Ovary (tissue), 9 donors: ENCODE results near the gene FAM171A2. TPM values are rescaled to one million over a fixed set of nuclear protein-coding genes. Genes with fewer than 3 reads are reported as not detected.
"Not testable (repeated sequence)": the region's sequence is repeated elsewhere in the genome, so short reads cannot be mapped to it uniquely, and the experiment has no call there.

ENCODE experiments used
- DNase-seq, 5 donors: peaks; one replicate each; pipeline ENCODE4 v3.0.0-alpha.2; 2019 to 2020
- H3K27ac ChIP-seq, 2 donors: fragments of 200-600 bp; one replicate each; pipeline versions ENCODE4 v1.5.1 to v1.8.0; 2019 to 2022
- H3K27me3 ChIP-seq: fragments of 200-600 bp; one replicate; pipeline ENCODE4 v1.8.0; 2022
- H3K36me3 ChIP-seq: fragments of 200-600 bp; sonication (generic); one replicate; pipeline ENCODE4 v1.5.1; 2019
- H3K4me1 ChIP-seq: one replicate; pipeline ENCODE4 v1.8.1; 2013; ENCODE audit warnings: mild to moderate bottlenecking, moderate library complexity; ENCODE audit not compliant: insufficient read depth
- H3K4me3 ChIP-seq: fragments of 200-600 bp; sonication (generic); one replicate; pipeline ENCODE4 v1.5.1; 2017
- H3K9me3 ChIP-seq, 2 donors: fragments of 200-600 bp in 1 of 2; sonication (generic) in 1 of 2; one replicate each; pipeline versions ENCODE4 v1.5.1 to v1.8.1; 2013 to 2019; ENCODE audit warnings: mild to moderate bottlenecking in 1 of 2, moderate library complexity in 1 of 2
- EP300 ChIP-seq: sonication (generic); formaldehyde crosslinking; IDR thresholded peaks from one replicate; pipeline ENCODE4 v1.6.1; 2017; ENCODE audit warnings: antibody characterized with exemption
- POLR2A ChIP-seq: fragments of 450-650 bp; IDR thresholded peaks from one replicate; pipeline ENCODE4 v1.6.1; 2017; ENCODE audit warnings: antibody characterized with exemption, mild to moderate bottlenecking, moderate library complexity
- WGBS, 3 donors: extraction: QIAGEN DNeasy Blood & Tissue Kit in 1 of 3; methylation state at CpG; one replicate each; pipeline versions ENCODE4 v1.1.5 to v1.1.7; 2013 to 2017; 5-methylcytosine and 5-hydroxymethylcytosine counted together
- intact Hi-C, 4 donors: fragments of 100-400 bp; cut with DNase I; formaldehyde crosslinking; loops; one replicate each; pipeline versions ENCODE4 v1.11.0 to v1.15.1; 2022 to 2023
- polyA plus RNA-seq, 2 donors: library from polyadenylated mRNA; stranded (reverse); fragments of 200-250 nt in 1 of 2; fragments of 350-450 nt in 1 of 2; fragmentation: Illumina TruSeq in 1 of 2; extraction: RNeasy Lipid Tissue Mini Kit (QIAGEN cat#74804) in 1 of 2; gene quantifications; one replicate each; pipeline ENCODE4 v1.2.3, GENCODE V29; 2013 to 2014
- total RNA-seq, 7 donors: library from RNA; depleted of rRNA in 2 of 7; stranded (reverse); fragments of >200 nt in 2 of 7; fragmentation: NEBNext Ultra II Directional in 3 of 7; extraction: Animal tissue kit (Norgen Biotek cat#: 25700) in 3 of 7; gene quantifications; one replicate each; pipeline versions ENCODE4 v1.1.0 to v1.2.4, GENCODE V29; 2016 to 2023
- TF ChIP-seq, protein P1 (sequence below), 3 donors: fragments of 450-650 bp in 2 of 3; fragments of 200-600 bp in 1 of 3; IDR thresholded peaks; one replicate each; pipeline versions ENCODE4 v1.5.1 to v1.8.0; 2016 to 2022; ENCODE audit warnings: antibody characterized with exemption in 3 of 3, mild to moderate bottlenecking in 1 of 3
- donor health status: DM: no; HTN: no; CAD: no; lungs with moderate emphysema.
- donor health status: DM: no; HTN: no; CAD: no.
- donor health status: Bipolar disorder and iron deficiency.
- donor health status: DM: yes; HTN: yes; CAD: no.
- donor health status: DM: no; HTN: no; CAD: no.
- donor health status: DM: yes; HTN: yes; CAD: no.

Gene FAM171A2
- total and polyA plus RNA-seq, 9 donors = 0.17 to 23.7 (median 10.6) TPM

DNA sequence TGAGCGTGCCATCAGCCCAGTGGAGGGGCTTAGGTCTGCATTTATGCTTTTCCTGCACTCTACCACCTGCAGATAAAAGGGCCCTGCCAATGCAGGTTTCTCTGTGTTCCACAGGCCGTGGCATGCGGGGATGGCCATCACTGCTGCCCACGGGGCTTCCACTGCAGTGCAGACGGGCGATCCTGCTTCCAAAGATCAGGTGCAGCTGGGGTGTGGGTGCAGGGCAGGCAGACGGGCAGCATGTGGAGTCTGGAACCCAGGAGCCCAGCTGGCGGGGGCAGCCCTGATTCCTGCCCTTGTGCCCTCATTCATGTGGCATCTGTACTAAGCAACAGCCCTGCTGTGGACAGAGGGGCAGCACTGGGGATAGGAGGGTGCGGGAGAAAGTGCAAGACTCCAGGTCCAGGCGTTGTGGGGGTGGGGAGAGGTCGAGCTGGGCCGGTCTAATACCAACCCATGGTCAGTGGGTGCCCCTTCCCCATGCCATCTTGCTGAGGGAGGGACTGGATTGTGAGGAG is 14.0 kb downstream of the FAM171A2 start:
- whole genome bisulfite sequencing, 3 donors = 87 to 90% (median 89%) methylated on average over 12 of the region's 12 CpGs
- H3K4me1 ChIP-seq = peaks cover 5% of the 10 kb centered on the region
- H3K27ac ChIP-seq = no peak overlapping the region
- no peaks in the 10 kb centered on the region for H3K27me3 ChIP-seq
- intact Hi-C loops = loop anchor here in 1 of 4 donors (10.0 kb wide), 1 partner anchor 145 kb away; no protein-coding TSS in a partner anchor
- no peak for DNase-seq
- no peak overlapping the region for H3K4me3 ChIP-seq
- no peaks in the 10 kb centered on the region for H3K36me3 ChIP-seq
- TF ChIP-seq POLR2A (no peak), EP300 (no peak)
- TF ChIP-seq, protein P1, sequence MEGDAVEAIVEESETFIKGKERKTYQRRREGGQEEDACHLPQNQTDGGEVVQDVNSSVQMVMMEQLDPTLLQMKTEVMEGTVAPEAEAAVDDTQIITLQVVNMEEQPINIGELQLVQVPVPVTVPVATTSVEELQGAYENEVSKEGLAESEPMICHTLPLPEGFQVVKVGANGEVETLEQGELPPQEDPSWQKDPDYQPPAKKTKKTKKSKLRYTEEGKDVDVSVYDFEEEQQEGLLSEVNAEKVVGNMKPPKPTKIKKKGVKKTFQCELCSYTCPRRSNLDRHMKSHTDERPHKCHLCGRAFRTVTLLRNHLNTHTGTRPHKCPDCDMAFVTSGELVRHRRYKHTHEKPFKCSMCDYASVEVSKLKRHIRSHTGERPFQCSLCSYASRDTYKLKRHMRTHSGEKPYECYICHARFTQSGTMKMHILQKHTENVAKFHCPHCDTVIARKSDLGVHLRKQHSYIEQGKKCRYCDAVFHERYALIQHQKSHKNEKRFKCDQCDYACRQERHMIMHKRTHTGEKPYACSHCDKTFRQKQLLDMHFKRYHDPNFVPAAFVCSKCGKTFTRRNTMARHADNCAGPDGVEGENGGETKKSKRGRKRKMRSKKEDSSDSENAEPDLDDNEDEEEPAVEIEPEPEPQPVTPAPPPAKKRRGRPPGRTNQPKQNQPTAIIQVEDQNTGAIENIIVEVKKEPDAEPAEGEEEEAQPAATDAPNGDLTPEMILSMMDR (IDR thresholded peaks at IDR 0.05) = no peak
- no peaks in the 10 kb centered on the region for H3K9me3 ChIP-seq

DNA sequence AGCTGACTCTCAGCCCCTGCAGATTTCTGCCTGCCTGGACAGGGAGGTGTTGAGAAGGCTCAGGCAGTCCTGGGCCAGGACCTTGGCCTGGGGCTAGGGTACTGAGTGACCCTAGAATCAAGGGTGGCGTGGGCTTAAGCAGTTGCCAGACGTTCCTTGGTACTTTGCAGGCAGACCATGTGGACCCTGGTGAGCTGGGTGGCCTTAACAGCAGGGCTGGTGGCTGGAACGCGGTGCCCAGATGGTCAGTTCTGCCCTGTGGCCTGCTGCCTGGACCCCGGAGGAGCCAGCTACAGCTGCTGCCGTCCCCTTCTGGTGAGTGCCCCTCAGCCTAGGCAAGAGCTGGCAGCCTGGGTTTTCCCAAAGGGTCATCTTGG is 14.7 kb downstream of the FAM171A2 start:
- Histone ChIP-seq H3K27me3 (no peaks in the 10 kb centered on the region), H3K9me3 (no peaks in the 10 kb centered on the region), H3K4me1 (peaks cover 5% of the 10 kb centered on the region), H3K27ac (no peak overlapping the region), H3K36me3 (no peaks in the 10 kb centered on the region), H3K4me3 (no peak overlapping the region)
- no peak for TF ChIP-seq EP300
- TF ChIP-seq POLR2A = no peak
- TF ChIP-seq, protein P1 (IDR thresholded peaks at IDR 0.05) = no peak
- DNase-seq = no peak
- WGBS, 3 donors = 75 to 85% (median 83%) methylated on average over 4 to 6 of the region's 6 CpGs
- intact Hi-C loops = no loop called here

DNA sequence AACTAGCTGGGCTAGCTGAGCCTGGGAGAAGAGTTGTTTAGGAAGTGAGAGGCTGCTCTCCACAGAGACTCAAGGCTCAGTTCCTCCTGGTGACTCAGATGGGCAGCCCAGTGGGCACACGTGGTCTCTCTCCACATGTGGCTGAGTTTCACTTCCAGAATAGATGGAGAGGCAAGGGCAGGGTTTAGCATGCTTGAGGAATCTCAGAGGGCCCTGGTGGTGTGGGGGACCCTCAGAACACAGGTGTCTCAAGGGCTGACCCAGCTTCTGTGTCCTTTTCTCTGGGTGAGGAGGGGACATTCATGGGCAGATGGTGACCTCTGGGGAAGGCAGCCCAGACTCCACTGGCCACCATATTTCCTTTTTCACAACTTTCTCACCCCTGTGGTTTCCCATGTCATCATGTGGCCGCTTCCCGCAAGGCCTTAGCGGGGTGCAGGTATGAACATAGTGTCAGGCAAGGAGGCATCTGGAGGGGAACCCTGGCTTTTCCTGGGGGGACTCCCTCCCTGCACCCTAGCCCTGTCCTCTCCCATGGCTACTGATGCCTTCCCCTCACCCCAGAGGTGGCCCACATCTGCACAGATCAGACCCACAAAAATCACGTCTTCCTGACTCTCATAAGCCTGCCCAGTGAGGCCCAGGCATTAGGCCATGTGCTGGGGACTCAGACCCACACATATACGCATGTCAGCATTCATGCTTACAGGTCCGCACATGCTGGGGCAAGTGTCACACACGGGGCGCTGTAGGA is 15.2 kb downstream of the FAM171A2 start:
- no peaks in the 10 kb centered on the region for H3K9me3 ChIP-seq
- peaks cover 5% of the 10 kb centered on the region for H3K4me1 ChIP-seq
- no peak for DNase-seq
- no peak overlapping the region for H3K4me3 ChIP-seq
- no peaks in the 10 kb centered on the region for H3K27me3 ChIP-seq
- no peaks in the 10 kb centered on the region for H3K36me3 ChIP-seq
- 83 to 86% (median 86%) methylated on average over 9 of the region's 9 CpGs for WGBS, 3 donors
- H3K27ac ChIP-seq = no peak overlapping the region
- TF ChIP-seq EP300 = no peak
- TF ChIP-seq POLR2A = no peak
- TF ChIP-seq, protein P1 (IDR thresholded peaks at IDR 0.05) = no peak
- intact Hi-C loops = no loop called here

DNA sequence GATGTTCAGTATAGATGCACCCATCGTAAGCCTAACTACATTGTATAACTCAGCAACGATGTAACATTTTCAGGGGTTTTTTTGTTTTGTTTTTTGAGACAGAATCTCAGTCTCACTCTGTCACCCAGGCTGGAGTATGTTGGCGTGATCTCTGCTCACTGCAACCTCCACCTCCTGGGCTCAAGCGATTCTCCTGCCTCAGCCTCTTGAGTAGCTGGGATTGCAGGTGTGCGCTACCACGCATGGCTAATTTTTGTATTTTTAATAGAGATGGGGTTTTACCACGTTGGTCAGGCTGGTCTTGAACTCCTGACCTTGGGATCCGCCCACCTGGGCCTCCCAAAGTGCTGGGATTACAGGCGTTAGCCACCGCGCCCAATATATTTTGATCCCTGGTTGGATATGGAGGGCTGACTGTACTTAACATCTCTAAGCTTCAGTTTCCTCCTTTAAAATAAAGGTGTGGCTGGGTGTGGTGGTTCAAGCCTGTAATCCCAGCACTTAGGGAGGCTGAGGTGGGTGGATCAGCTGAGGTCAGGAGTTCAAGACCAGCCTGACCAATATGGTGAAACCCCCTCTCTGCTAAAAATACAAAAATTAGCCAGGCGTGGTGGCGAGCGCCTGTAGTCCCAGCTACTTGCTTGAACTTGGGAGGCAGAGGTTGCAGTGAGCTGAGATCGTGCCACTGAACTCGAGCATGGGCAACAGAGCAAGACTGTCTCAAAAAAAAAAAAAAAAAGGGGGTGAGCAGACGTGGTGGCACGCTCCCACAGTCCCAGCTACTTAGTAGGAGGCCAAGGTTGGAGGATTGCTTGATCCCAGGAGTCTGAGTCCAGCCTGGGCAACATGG is 16.2 kb downstream of the FAM171A2 start:
- WGBS, 3 donors = 80 to 85% (median 84%) methylated on average over 18 of the region's 18 CpGs
- H3K27me3 ChIP-seq, H3K9me3 ChIP-seq, H3K4me1 ChIP-seq, H3K27ac ChIP-seq, intact Hi-C loops, DNase-seq, H3K4me3 ChIP-seq, H3K36me3 ChIP-seq: not testable (repeated sequence)
